Measurements from ENCODE around the gene RBP7.

DNA sequence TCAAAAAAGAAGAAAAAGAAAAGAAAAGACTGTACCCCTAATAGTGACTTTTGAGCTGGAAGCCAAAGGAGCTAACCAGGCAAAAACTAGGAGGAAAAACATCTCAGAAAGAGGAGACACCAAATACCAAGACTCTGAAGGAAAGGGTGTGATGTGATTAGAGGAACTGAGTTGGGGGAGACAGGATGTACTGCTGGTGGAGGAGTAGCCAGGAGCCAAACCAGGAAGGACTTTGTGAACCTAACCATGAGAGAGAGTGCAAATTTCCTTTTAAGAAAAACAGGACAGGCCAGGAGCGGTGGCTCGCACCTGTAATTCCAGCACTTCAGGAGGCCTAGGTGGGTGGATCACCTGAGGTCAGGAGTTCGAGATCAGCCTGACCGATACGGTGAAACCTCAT, 4.1 kb upstream of the RBP7 start:
- TF ChIP-seq, protein P1, sequence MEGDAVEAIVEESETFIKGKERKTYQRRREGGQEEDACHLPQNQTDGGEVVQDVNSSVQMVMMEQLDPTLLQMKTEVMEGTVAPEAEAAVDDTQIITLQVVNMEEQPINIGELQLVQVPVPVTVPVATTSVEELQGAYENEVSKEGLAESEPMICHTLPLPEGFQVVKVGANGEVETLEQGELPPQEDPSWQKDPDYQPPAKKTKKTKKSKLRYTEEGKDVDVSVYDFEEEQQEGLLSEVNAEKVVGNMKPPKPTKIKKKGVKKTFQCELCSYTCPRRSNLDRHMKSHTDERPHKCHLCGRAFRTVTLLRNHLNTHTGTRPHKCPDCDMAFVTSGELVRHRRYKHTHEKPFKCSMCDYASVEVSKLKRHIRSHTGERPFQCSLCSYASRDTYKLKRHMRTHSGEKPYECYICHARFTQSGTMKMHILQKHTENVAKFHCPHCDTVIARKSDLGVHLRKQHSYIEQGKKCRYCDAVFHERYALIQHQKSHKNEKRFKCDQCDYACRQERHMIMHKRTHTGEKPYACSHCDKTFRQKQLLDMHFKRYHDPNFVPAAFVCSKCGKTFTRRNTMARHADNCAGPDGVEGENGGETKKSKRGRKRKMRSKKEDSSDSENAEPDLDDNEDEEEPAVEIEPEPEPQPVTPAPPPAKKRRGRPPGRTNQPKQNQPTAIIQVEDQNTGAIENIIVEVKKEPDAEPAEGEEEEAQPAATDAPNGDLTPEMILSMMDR (optimal IDR thresholded peaks at IDR 0.05 in 1 of 3, IDR thresholded peaks at IDR 0.05 in 1 of 3, conservative IDR thresholded peaks at IDR 0.05 in 1 of 3; ENCODE audit: extremely low read depth in 1 of 3, insufficient read depth in 2 of 3, low read length in 3 of 3), result no peak
- TF ChIP-seq EZH2 (IDR thresholded peaks at IDR 0.05; ENCODE audit: low read length), result no peak
